Measurements from ENCODE around the gene TMEM131L.

DNA sequence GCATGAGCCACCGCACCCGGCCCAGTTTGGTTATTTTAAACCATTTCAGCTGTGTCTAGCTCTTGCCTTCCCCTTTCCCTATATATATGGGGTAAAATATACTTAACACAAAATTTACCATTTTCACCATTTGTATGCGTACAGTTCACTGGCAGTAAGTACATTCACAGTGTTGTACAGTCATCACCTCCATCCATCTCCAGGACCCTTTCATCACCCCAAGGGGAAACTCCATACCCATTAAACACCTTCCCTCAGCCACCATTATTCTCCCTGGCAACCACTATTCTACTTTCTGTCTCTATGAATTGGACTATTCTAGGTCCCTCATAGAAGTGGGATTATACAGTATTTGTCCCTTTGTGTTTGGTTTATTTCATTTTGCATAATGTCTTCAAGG lies 106.4 kb downstream of the TMEM131L start:
- TF ChIP-seq, protein P1, sequence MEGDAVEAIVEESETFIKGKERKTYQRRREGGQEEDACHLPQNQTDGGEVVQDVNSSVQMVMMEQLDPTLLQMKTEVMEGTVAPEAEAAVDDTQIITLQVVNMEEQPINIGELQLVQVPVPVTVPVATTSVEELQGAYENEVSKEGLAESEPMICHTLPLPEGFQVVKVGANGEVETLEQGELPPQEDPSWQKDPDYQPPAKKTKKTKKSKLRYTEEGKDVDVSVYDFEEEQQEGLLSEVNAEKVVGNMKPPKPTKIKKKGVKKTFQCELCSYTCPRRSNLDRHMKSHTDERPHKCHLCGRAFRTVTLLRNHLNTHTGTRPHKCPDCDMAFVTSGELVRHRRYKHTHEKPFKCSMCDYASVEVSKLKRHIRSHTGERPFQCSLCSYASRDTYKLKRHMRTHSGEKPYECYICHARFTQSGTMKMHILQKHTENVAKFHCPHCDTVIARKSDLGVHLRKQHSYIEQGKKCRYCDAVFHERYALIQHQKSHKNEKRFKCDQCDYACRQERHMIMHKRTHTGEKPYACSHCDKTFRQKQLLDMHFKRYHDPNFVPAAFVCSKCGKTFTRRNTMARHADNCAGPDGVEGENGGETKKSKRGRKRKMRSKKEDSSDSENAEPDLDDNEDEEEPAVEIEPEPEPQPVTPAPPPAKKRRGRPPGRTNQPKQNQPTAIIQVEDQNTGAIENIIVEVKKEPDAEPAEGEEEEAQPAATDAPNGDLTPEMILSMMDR (IDR thresholded peaks at IDR 0.05), result no peak
- TF ChIP-seq EP300 (IDR thresholded peaks at IDR 0.05) (no peak), POLR2A (IDR thresholded peaks at IDR 0.05) (no peak)
